NCI-H2029 treated with DMSO at 0.1 percent for 48 hours (cell line): Measurements from ENCODE around the gene PCDHGA4.
"Not testable (repeated sequence)": the region's sequence is repeated elsewhere in the genome, so short reads cannot be mapped to it uniquely, and the experiment has no call there.

ENCODE experiments used
- DNase-seq: peaks from one replicate; lab custom pipeline; 2025; lab: John Stamatoyannopoulos, UW

The PCDHGA4 gene

GRCh38 chr5:141354900-141355469 lies at the start of gene PCDHGA4:
Gene PCDHGA4, plus strand, starts transcription at chr5:141355021. Its CDS starts 87 bp downstream, at chr5:141355108.
- DNase-seq: no peak

- DNase-seq: no peak
Observed at GRCh38 chr5:141306630-141307029, 48.2 kb upstream of the PCDHGA4 start.

DNA sequence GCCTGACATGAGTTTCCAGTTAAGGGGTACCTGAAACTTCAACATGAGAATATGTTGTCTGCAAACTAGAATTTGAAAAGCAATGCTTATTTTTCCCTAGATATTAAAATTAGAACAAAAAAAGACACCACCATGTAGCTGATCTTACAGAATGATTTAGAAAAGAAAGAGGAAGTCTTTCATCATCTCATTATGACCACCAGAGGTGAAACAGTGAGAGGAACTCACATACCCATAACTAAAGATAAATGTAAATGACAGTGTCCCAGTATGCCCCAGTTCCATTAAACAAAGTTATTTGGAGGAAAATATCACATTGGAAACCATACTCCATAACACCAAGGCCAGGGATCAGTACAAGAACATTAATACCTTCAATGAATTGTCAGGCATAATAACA lies 41.1 kb upstream of the PCDHGA4 start:
- DNase-seq: no peak

- not testable (repeated sequence) for DNase-seq
Observed at GRCh38 chr5:141316963-141317362, 37.9 kb upstream of the PCDHGA4 start.

DNA sequence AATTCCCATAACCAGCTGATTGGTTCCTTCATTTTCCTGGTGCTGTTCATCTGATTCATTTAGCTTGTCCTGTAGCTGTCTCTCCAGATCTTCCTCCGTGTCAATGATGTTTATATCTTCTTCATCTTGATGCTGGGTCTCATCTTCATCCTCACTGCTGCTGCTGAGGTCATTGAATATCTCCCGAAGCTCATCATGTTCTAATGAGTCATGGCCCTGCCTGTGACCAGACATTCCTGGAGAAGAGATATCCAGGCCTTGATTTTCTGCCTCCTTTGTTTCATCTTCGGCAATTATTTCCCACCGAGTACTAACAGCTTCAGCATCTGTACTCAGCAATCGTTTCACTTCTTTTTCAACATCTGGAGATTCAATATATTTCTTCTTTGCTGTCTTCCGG lies 35.6 kb upstream of the PCDHGA4 start:
- DNase-seq: no peak

DNA sequence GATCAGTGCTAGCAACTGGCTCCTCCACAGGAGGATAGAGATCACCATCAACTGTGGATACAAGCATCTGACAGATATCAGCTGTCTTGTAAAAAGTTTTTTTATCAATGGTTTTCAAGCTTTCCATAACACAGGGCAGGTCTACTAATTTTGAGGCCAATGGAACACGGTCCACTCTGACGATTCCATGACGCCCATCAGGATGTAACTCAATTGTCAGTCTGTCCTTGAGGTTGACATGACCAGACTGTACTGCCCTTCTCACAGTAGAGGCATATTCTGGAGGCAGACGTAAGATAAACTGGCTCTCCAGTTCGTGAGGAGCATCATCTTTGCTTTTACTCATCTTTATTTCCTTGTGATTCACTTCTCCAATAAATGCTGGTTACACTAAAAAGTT lies 35.1 kb upstream of the PCDHGA4 start:
- DNase-seq: no peak

GRCh38 chr5:141320225-141321169 lies 34.3 kb upstream of the PCDHGA4 start, which contains the start of gene TAF7:
Gene TAF7, minus strand, starts transcription at chr5:141320784. Its CDS starts 740 bp downstream, at chr5:141320044.
- DNase-seq: peak; percentile 69

GRCh38 chr5:141322261-141322660 lies 32.6 kb upstream of the PCDHGA4 start:
- DNase-seq: no peak

- DNase-seq: no peak
Observed at GRCh38 chr5:141326088-141326854, 28.6 kb upstream of the PCDHGA4 start.

DNA sequence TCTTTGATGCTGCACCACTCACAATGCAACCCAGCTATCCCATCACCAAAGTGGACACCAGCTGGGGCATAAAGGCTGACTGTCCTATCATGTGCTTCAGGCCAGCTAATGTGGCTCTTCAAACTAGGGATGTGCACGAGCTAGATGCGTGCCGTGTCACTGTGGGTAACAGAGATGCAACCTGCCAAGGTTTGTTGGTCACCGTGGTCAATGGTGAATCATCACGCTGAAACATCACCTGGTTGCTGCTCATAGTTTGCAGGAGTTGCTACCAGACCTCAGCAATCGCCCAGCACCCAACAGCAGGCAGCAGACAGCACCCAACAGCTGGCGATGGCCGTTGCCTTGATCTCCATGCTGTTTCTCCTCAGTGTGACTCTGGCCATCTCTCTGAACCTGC lies 26.6 kb upstream of the PCDHGA4 start:
- no peak for DNase-seq

GRCh38 chr5:141330299-141331080 lies 24.3 kb upstream of the PCDHGA4 start, which contains the start of gene PCDHGA1:
Gene PCDHGA1, plus strand, starts transcription at chr5:141330514.
- DNase-seq: no peak

DNA sequence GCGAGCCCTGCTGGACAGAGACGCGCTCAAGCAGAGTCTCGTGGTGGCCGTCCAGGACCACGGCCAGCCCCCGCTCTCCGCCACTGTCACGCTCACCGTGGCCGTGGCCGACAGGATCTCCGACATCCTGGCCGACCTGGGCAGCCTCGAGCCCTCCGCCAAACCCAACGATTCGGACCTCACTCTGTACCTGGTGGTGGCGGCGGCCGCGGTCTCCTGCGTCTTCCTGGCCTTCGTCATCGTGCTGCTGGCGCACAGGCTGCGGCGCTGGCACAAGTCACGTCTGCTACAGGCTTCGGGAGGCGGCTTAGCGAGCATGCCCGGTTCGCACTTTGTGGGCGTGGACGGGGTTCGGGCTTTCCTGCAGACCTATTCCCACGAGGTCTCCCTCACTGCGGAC lies 22.2 kb upstream of the PCDHGA4 start:
- DNase-seq: not testable (repeated sequence)

DNA sequence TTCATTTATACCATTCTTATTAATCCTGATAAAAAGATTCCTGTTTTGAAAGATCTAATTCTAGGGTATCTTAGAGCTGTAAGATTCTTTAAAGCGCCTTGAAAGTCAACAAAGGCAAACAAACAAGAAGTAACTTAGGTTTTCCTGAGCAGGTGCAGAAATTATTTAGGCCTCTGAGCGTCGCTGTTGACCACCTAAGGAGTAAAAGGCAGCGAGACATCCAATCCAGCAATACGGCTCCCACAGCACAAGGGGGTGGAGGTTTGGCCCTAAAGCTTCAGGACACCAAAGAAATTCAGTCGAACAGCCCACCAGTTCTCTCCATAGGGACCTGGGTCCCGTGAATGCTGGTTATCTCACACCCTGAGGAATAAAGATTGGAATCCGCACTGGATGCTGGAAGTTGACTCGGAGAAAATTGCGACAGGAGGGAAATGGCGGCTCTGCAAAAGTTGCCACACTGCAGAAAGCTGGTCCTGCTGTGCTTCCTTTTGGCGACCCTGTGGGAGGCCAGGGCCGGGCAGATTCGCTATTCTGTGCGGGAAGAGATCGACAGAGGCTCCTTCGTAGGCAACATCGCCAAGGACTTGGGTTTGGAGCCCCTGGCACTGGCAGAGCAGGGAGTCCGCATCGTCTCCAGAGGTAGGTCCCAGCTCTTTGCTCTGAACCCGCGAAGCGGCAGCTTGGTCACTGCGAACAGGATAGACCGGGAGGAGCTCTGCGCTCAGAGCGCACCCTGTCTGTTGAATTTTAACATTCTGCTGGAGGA lies 16.1 kb upstream of the PCDHGA4 start, which contains the start of gene PCDHGA2:
Gene PCDHGA2, plus strand, starts transcription at position 223 of the 769 bp plus-strand sequence.
- DNase-seq: no peak

GRCh38 chr5:141340781-141341354 lies 14.0 kb upstream of the PCDHGA4 start:
- not testable (repeated sequence) for DNase-seq

DNA sequence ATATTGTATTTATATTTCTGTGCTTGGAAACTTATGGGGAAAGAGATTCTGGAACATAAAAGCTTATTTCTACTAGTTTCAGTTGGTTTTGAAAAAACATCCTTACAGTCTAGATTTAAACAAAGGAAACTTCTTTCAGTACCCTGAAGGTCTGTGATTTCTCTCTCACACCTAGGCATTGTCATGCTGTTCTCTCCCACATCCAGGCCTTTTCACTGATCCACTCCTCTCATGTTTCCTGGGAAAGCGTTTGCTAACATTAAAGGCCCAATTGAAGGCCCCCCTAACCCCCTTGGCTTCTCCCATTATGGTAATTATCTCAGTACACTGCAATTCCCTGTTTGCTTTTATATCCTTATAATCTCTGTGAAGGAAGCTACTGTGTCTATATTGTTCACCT lies 12.0 kb upstream of the PCDHGA4 start:
- no peak for DNase-seq

DNA sequence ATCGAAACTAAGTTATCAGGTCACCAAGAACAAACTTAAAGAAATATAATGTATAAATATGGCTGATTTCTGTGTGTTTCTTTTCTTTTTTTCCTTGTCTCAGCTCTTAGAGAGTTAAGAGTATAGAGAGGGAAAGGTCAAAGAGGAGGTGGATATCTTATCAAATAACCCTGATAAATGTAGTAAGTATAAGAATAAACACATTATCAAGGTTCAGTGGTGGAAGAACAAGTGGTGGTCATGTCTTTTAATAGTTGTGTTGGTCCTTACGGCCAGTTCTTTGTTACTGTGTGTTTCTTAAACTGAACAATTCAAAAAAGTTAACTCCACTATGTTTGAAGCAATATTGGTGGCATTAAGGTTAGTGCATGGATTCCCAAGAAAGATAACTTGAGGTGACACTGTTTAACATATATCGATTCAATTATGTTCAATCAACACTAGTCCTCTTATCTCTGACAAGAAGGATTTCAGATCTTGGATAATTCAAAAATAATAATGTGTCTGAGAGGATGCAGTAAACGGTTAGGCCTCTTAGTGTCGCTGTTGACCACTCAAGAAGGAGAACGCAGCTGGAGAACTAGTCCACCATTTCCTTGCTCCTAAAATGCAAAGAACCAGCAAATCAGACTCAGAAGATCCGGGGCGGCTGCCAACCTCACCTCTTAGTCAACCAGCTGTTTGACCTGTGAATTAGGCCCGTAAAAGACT lies 11.4 kb upstream of the PCDHGA4 start, which contains the start of gene PCDHGA3:
Gene PCDHGA3, plus strand, starts transcription at position 588 of the 711 bp plus-strand sequence. CDS start 205 bp downstream, outside the sequence.
- no peak for DNase-seq

GRCh38 chr5:141343953-141344463 lies 10.8 kb upstream of the PCDHGA4 start:
- DNase-seq: no peak

DNA sequence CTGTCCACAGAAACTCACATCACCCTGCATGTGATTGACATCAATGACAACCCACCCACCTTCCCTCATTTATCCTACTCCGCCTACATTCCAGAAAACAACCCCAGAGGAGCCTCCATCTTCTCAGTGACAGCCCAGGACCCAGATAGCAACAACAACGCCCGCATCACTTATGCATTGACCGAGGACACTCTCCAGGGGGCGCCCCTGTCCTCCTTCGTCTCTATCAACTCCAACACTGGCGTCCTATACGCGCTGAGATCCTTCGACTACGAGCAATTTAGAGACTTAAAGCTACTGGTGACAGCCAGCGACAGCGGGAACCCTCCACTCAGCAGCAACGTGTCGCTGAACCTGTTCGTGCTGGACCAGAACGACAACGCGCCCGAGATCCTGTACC lies 9.5 kb upstream of the PCDHGA4 start:
- no peak for DNase-seq

GRCh38 chr5:141346017-141346416 lies 8.8 kb upstream of the PCDHGA4 start:
- not testable (repeated sequence) for DNase-seq
